ENCODE results near the gene ARRB2.

- TF ChIP-seq KDM1A (IDR thresholded peaks at IDR 0.05; ENCODE audit: borderline replicate concordance, low read length) (no peak), TAF7 (optimal IDR thresholded peaks at IDR 0.05; ENCODE audit: borderline replicate concordance, low read depth, low read length) (no peak), CTCF (IDR thresholded peaks at IDR 0.05; ENCODE audit: control extremely low read depth in 1 of 3, insufficient read depth in 1 of 3, low read depth in 1 of 3, low read length in 3 of 3) (no peak), ATF2 (IDR thresholded peaks at IDR 0.05; ENCODE audit: low read length) (no peak), TCF12 (IDR thresholded peaks at IDR 0.05; ENCODE audit: low read depth, low read length) (no peak), TAF1 (IDR thresholded peaks at IDR 0.05; ENCODE audit: low read depth, low read length) (no peak), BCL11A (IDR thresholded peaks at IDR 0.05; ENCODE audit: low read depth in 2 of 2, low read length in 2 of 2) (no peak), POLR2AphosphoS5 (IDR thresholded peaks at IDR 0.05; ENCODE audit: low read depth, low read length) (no peak), CBX5 (IDR thresholded peaks at IDR 0.05; ENCODE audit: low read depth, low read length) (no peak), ATF3 (IDR thresholded peaks at IDR 0.05; ENCODE audit: insufficient read depth, low read depth, low read length) (no peak)
Measured at GRCh38 chr17:4721203-4722135, 11.0 kb downstream of the ARRB2 start.

Data from H1 (cell line).